HTR-8/SVneo (cell line): ENCODE measurements around the gene C2orf72.
"Not testable (repeated sequence)": the region's sequence is repeated elsewhere in the genome, so short reads cannot be mapped to it uniquely, and the experiment has no call there.

Experiments
- DNase-seq: peaks from one replicate; pipeline ENCODE4 v3.0.0; 2011; ENCODE audit warnings: low spot score, mixed read lengths; ENCODE audit not compliant: insufficient read length
- FAIRE-seq: peaks from 2 replicates; lab custom pipeline; 2011; peaks lifted over from hg19 to GRCh38; lab: Jason Lieb, UNC

The C2orf72 gene

GRCh38 chr2:231012463-231012862, 24.9 kb upstream of the C2orf72 start:
- FAIRE-seq (no peak), DNase-seq (no peak)

- DNase-seq: no peak
- no peak for FAIRE-seq
Measured at GRCh38 chr2:231013820-231014219, 23.5 kb upstream of the C2orf72 start.

DNA sequence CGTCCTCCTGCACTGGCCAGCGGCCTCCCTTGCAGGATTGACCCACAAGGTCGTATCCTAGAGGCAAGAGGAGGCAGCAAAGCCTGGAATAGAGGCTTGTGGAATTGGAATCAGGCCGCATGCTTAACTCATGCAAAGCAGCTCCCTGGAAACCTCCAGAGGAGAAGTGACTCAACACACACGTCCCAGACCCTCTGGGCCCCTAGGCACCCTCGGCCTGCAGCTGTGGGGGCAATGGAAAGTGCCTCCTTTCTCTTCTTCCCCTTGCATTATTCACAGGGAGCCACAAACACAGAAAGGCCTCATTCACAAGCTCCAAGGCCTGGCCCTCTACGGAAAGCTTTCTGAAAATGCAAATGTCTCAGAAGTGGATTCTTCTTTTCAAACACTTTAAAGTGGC, 21.8 kb upstream of the C2orf72 start:
- FAIRE-seq: no peak
- no peak for DNase-seq

DNA sequence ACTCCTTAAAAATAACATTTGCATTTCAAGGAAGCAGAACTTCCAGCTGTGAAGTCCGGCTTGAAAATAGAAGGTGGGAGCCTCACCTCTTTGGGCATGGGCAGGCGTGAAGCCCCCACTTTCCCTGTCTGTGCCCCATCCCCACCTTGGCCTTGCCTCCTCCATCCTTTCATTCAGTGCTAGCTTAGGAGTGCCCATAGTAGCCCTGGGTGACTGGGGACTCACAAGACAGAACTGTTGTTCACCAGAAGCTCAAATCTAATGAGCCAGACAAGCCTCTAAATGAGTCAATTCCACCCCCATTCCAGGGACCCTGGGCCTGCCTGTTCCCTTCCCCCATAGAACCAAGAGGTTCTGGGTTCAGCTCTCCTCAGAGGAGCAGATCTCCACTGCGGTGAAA, 21.4 kb upstream of the C2orf72 start:
- DNase-seq (no peak), FAIRE-seq (no peak)

- no peak for DNase-seq
- FAIRE-seq: no peak
Measured at GRCh38 chr2:231016566-231017230, 20.6 kb upstream of the C2orf72 start.

DNA sequence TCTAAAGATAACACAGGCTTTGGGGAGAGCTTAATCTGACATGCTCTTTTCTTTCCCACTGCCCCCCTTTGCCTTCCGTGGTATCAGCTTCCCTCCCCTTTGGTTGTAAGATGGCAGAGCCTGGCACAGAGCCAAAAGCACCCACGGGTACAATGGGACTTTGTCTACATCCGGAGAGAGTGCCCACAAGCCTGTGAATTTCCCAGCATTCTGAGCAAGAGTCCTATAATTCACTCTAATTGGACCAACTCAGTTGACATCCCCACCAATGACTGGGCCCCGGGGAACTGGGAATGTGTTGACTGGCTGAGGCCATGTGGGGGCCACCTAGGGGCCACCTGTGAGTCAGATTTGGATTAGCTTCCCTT, 20.1 kb upstream of the C2orf72 start:
- no peak for FAIRE-seq
- DNase-seq: no peak

DNA sequence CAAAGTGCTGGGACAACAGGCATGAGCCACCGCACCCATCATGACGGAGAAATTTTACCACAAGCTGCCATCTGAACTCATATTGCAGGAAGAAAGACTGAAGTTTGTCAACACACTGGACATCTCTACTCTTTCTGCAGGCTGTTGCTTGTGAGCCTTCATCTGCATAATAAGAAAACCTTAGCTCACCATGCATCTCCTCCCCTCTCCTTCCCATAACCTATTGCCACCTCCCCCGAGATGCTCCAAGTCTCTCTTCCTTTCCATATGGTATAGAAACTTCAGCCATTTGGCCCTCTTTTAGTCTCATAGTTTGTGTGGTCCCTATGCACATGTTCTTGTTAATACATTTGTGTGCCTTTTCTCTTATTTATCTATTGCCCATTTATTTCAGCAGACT, 19.1 kb upstream of the C2orf72 start:
- FAIRE-seq: no peak
- DNase-seq: no peak

- not testable (repeated sequence) for FAIRE-seq, DNase-seq
Measured at GRCh38 chr2:231025059-231025458, 12.3 kb upstream of the C2orf72 start.

GRCh38 chr2:231028889-231029288, 8.4 kb upstream of the C2orf72 start:
- FAIRE-seq (no peak), DNase-seq (no peak)

GRCh38 chr2:231029563-231029962, 7.8 kb upstream of the C2orf72 start:
- DNase-seq (no peak), FAIRE-seq (no peak)

DNA sequence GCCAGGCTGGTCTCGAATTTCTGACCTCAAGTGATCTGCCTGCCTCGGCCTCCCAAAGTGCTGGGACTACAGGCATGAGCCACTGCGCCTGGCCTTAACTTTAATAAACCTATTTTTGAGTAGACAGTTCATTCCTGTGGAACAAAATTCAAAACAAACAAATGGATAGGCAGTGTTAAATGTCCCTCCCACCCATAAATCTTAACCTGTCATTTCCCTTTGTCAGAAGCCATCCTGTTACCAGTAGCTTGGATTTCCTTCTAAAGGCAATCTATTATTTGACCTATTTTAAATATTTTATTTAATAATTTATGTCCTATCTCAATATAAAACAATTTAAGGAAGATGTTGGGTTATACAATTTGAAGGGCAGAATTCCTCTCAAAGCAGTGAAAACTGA, 6.6 kb upstream of the C2orf72 start:
- FAIRE-seq (no peak), DNase-seq (no peak)

GRCh38 chr2:231032575-231033140, 4.7 kb upstream of the C2orf72 start:
- no peak for DNase-seq
- no peak for FAIRE-seq

GRCh38 chr2:231033147-231034132, 3.9 kb upstream of the C2orf72 start:
- FAIRE-seq: no peak

DNA sequence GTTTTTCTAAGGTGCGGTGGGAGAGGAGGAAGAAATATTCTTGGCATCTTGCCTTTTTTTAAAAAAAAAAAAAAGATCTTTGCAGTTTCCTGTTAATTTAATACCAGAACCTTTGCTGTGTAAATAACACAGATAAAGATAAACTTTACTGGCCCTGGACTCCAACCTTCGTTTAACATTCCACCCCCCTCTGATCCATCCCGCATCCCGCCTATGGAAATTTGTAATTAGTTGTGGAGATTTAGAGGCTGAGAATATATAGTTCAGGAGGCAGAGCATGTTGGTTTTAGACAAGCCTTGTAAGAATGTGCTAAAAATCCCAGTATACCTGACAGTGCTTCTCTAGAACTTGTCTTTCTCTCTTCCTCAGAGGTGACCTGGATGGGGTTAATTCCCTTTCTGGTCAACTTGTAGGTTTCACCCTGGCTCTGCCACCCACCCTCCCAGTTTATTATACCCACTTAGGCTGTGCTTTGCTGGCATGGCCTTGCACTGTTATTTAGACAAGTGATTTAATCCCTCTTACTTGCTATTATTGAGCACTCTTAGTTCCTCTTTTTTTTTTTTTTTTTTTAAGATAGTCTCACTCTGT, 2.9 kb upstream of the C2orf72 start:
- no peak for DNase-seq
- no peak for FAIRE-seq

More at GRCh38 chr2:231033147-231034132, 3.9 kb upstream of the C2orf72 start:
- no peak for DNase-seq

GRCh38 chr2:231036131-231036530, 1.2 kb upstream of the C2orf72 start:
- DNase-seq: no peak
- FAIRE-seq: no peak

DNA sequence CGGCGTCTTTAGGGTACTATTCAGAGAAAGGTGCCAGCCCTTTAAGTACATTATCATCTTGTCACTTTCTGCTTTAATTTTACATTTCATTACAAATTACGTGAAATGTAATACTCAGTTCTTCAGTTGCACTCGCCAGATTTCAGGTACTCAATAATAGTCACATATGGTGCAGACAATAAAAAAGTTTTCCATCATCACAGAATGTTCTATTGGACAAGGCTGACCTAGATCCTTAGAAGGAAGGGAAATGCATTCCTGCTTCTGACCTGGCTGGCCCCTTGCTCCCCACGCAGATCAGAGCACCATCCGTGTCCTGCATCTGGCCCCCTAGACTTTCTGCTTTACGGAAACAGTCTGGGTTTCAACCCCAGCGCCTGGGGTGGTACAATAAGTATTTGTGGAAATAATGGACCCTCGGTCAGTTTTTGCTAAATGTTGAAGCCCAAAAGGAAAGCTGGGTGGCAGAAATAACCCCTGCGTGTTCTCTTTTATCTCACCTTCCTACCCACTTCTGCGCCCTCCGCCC, 681 bp upstream of the C2orf72 start:
- DNase-seq (no peak), FAIRE-seq (no peak)

DNA sequence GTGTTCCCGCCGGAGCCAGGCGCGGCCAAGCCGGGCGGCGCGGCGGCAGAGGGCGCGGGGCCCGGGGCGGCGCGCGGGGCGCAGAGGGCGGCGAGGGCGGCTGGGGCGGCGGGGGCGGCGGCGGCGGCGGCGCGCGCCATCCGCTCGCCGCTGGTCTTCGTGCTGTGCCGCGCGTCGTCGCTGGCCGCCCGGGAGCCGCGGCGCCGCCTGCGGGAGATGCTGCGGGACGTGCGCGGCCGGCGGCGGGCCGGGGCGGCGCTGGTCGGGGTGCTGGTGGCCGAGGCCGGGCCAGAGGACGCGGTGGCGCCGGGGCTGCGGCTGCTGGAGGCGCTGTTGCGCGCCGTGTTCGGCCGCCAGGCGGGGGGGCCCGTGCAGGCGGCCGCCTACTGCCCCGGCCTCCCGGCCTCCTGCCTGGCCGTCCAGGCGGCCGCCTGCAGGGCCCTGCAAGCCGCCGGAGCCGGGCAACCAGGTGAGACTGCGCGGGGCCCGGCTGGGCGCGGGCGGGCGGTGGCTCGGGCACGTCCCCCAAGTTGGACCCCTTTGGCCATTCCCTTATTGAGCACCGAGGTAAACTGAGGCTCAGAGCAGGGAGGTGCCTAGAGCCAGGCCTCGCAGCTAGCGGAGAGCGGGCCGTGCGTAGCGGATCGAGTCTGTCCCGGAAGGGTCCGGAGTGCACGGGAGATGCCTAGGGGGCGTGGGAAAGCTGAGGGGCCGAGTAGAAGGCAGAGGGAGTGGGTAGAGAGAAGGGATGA, 584 bp downstream of the C2orf72 start:
- DNase-seq: peak; percentile 46
- peak; percentile 20 for FAIRE-seq

DNA sequence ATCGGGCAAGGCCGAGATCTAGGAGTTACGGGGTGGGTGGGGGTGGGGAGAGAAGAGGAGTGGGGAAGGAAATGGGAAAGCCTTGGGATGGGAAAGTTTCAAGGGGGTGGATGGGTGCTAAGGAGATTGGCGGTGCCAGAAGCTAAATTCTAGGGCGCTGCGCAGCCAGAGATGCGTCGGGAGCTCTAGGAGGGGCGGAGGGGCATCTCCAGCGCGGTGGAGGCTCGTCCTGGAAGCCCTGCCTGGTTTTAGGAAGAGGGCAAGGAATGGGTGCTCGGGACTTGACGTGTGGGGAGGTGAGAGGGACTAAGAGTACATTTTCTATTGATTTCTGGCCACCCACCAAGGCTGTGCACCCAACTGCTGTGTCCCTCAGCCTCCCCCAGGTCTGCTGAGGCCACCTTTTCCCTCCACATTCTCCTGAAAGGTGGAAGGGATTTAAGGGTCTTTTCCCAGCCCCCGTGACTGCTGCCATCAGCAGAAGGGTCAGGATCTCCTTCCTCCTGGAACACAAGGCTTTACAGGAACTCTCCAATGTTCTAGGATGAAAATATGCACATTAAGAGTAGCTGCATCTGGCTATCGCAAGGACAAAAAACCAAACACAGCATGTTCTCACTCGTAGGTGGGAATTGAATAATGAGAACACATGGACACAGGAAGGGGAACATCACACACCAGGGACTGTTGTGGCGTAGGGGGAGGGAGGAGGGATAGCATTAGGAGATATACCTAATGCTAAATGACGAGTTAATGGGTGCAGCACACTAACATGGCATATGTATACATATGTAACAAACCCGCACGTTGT, 1.4 kb downstream of the C2orf72 start:
- no peak for FAIRE-seq

GRCh38 chr2:231039294-231039664, 2.0 kb downstream of the C2orf72 start:
- FAIRE-seq (no peak), DNase-seq (no peak)

More for the DNA sequence above, 1.4 kb downstream of the C2orf72 start:
- no peak for DNase-seq
